Esophagus muscularis mucosa (tissue), 4 donors: ENCODE results near the gene CCNYL1. TPM values are rescaled to one million over a fixed set of nuclear protein-coding genes. Genes with fewer than 3 reads are reported as not detected.
"Not testable (repeated sequence)": the region's sequence is repeated elsewhere in the genome, so short reads cannot be mapped to it uniquely, and the experiment has no call there.

Experiments
- DNase-seq: peaks from one replicate; pipeline ENCODE4 v3.0.0-alpha.2; 2017; ENCODE audit errors: extremely low spot score
- H3K27ac ChIP-seq, 4 donors: fragments of 200-600 bp; sonication (generic); replicated peaks in 1 of 4; 1 replicate in 3 of 4; 2 replicates in 1 of 4; pipeline ENCODE4 v1.5.1; 2016 to 2019; ENCODE audit warnings: mild to moderate bottlenecking in 1 of 4
- H3K27me3 ChIP-seq, 4 donors: fragments of 200-600 bp; sonication (generic); one replicate each; pipeline versions ENCODE4 v1.5.1 to v1.6.0; 2016 to 2019
- H3K36me3 ChIP-seq, 4 donors: fragments of 200-600 bp; sonication (generic); one replicate each; pipeline ENCODE4 v1.5.1; 2016 to 2019
- H3K4me1 ChIP-seq, 4 donors: fragments of 200-600 bp; sonication (generic); one replicate each; pipeline ENCODE4 v1.5.1; 2016 to 2019
- H3K4me3 ChIP-seq, 4 donors: fragments of 200-600 bp; sonication (generic); 1 replicate in 2 of 4; 2 replicates in 2 of 4; pipeline ENCODE4 v1.5.1; 2016 to 2019; ENCODE audit warnings: mild to moderate bottlenecking in 4 of 4, moderate library complexity in 1 of 4
- H3K9me3 ChIP-seq, 4 donors: fragments of 200-600 bp; sonication (generic); 1 replicate in 3 of 4; 2 replicates in 1 of 4; pipeline ENCODE4 v1.5.1; 2016 to 2019
- EP300 ChIP-seq: sonication (generic); formaldehyde crosslinking; IDR thresholded peaks from one replicate; pipeline ENCODE4 v1.6.1; 2017; ENCODE audit warnings: antibody characterized with exemption
- POLR2A ChIP-seq: fragments of 450-650 bp; IDR thresholded peaks from one replicate; pipeline ENCODE4 v1.6.1; 2017; ENCODE audit warnings: antibody characterized with exemption, moderate library complexity, mild to moderate bottlenecking, low read depth
- POLR2AphosphoS5 ChIP-seq, 2 donors: sonication (generic); formaldehyde crosslinking; IDR thresholded peaks; one replicate each; pipeline ENCODE4 v1.6.1; 2017; ENCODE audit warnings: antibody characterized with exemption in 2 of 2
- WGBS: methylation state at CpG from one replicate; pipeline ENCODE4 v1.1.5; 2018; 5-methylcytosine and 5-hydroxymethylcytosine counted together
- intact Hi-C: fragments of 100-400 bp; cut with DNase I; formaldehyde crosslinking; loops from one replicate; pipeline ENCODE4 v1.15.1; 2023
- total RNA-seq, 4 donors: library from RNA; depleted of rRNA; stranded (reverse); fragments of >200 nt; gene quantifications; one replicate each; pipeline versions ENCODE4 v1.1.0 to v1.2.1, GENCODE V29; 2016
- TF ChIP-seq, protein P1 (sequence below), 3 experiments: fragments of 200-600 bp in 2 of 3; fragments of 450-650 bp in 1 of 3; sonication (generic) in 2 of 3; IDR thresholded peaks; one replicate each; pipeline ENCODE4 v1.5.1; 2017 to 2019; ENCODE audit warnings: antibody characterized with exemption in 3 of 3, mild to moderate bottlenecking in 2 of 3, moderate library complexity in 1 of 3

CCNYL1 gene
- total RNA-seq, 4 donors from 2014 or later: 13.5 to 17.4 (median 16.2) TPM

DNA sequence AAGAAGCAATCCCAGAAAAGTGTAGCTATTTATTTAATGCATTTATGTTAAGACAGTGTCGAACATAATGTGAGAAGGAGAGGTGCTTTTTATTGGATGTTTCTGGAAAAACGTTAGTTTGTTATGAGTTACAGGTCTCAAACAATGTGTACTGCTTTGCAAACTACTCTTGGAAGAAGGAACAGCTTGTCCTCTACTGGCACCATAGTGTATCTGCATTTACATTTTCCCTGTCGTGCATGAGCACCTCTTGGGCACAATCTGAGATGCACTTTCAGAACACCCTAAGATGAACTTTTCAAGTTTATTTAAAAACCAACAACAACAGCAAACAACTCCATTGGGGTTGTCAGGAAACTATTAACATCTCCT is 22.8 kb downstream of the CCNYL1 start:
- WGBS: 37% methylated on average over 3 of the region's 3 CpGs
- Histone ChIP-seq H3K36me3 (peaks cover 0 to 36% (median 17%) of the 10 kb centered on the region in 4 donors), H3K4me3 (no peak overlapping the region), H3K4me1 (no peaks in the 10 kb centered on the region), H3K27ac (no peak overlapping the region), H3K27me3 (no peaks in the 10 kb centered on the region), H3K9me3 (no peaks in the 10 kb centered on the region)
- intact Hi-C loops: no loop called here
- no peak for TF ChIP-seq EP300
- TF ChIP-seq POLR2AphosphoS5 (IDR thresholded peaks at IDR 0.05): no peak
- TF ChIP-seq, protein P1, sequence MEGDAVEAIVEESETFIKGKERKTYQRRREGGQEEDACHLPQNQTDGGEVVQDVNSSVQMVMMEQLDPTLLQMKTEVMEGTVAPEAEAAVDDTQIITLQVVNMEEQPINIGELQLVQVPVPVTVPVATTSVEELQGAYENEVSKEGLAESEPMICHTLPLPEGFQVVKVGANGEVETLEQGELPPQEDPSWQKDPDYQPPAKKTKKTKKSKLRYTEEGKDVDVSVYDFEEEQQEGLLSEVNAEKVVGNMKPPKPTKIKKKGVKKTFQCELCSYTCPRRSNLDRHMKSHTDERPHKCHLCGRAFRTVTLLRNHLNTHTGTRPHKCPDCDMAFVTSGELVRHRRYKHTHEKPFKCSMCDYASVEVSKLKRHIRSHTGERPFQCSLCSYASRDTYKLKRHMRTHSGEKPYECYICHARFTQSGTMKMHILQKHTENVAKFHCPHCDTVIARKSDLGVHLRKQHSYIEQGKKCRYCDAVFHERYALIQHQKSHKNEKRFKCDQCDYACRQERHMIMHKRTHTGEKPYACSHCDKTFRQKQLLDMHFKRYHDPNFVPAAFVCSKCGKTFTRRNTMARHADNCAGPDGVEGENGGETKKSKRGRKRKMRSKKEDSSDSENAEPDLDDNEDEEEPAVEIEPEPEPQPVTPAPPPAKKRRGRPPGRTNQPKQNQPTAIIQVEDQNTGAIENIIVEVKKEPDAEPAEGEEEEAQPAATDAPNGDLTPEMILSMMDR (IDR thresholded peaks at IDR 0.05): peak in 2 of 3 experiments; percentile 10 to 34
- TF ChIP-seq POLR2A: no peak
- no peak for DNase-seq

DNA sequence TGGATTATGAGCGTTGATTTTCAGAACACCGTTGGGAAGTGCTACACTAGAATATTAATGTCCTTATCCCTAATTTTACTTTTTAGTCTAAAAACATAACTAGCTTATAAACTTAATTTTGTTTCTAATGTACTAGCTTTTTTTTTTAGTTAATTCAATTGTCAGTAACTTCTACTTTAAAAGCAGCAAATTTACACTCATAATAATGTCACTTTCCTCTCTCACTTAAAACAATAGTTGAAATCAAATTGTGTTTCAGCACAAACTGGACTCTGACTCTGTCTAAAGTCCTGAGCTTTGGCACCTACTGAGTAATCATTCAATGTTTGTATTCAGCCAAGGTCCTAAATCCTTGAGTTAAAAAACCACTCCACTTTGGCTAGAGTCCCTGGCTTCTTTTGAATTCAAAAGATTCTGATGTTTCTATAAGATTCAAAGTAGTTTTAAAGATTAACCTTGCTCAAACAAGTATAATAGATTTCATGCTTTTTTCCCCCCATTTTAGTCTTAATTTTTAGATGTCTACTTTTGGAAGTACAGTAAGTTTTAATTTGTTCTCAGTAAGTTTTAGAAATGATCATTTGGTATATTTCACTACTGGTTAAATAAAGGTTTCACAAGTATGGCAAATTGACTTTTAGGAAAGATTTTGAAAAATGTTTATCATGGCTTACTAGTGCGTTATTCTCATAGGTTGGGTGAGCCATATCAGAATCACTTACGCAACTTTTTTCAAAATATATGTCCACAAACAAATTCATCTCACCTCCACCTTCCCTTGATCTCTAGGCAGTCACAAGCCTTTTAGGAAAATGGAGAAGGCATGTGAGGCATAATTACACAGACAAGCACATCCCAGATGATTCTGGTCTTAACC is 23.4 kb downstream of the CCNYL1 start:
- no peaks in the 10 kb centered on the region for H3K9me3 ChIP-seq
- WGBS: 70% methylated on average over 4 of the region's 4 CpGs
- DNase-seq: no peak
- H3K27me3 ChIP-seq: no peaks in the 10 kb centered on the region
- no peak overlapping the region for H3K4me3 ChIP-seq
- intact Hi-C loops: no loop called here
- no peak overlapping the region for H3K27ac ChIP-seq
- peaks cover 0 to 34% (median 16%) of the 10 kb centered on the region in 4 donors for H3K36me3 ChIP-seq
- no peaks in the 10 kb centered on the region for H3K4me1 ChIP-seq
- TF ChIP-seq POLR2AphosphoS5 (IDR thresholded peaks at IDR 0.05) (no peak), EP300 (no peak), POLR2A (no peak)
- TF ChIP-seq, protein P1 (IDR thresholded peaks at IDR 0.05): no peak

DNA sequence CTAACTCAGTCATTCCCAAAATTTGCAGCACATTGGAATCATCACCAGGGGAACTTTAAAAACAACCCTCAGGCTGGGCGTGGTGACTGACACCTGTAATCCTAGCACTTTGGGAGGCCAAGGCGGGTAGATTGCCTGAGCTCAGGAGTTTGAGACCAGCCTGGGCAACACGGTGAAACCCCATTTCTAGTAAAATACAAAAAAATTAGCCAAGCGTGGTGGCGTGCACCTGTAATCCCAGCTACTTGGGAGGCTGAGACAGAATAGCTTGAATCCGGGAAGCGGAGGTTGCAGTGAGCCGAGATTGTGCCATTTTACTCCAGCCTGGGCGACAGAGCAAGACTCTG is 24.0 kb downstream of the CCNYL1 start:
- WGBS: 83% methylated on average over 9 of the region's 9 CpGs
- DNase-seq, H3K4me3 ChIP-seq, intact Hi-C loops, H3K27me3 ChIP-seq, H3K9me3 ChIP-seq, H3K4me1 ChIP-seq, H3K27ac ChIP-seq: not testable (repeated sequence)
- peaks cover 0 to 28% (median 9%) of the 10 kb centered on the region in 4 donors for H3K36me3 ChIP-seq

DNA sequence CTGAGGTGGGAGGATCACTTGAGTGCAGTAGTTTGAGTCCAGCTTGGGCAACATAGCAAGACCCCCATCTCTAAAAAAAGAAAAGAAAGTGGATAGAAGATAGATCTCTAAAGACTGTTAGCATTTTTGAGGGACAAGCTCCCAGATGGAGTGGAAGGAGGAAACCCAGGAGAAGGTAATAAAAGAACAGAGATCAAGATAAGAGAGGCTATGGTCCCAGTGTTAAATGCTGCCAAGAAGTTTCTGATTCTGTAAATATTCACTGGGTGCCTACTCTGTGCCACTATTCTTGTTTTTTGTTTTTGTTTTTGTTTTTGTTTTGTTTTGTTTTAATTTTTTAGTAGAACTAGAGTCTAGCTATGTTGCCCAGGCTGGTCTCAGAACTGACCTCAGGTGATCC is 32.1 kb downstream of the CCNYL1 start:
- intact Hi-C loops: no loop called here
- H3K36me3 ChIP-seq: peaks cover 0 to 37% (median 23%) of the 10 kb centered on the region in 4 donors

DNA sequence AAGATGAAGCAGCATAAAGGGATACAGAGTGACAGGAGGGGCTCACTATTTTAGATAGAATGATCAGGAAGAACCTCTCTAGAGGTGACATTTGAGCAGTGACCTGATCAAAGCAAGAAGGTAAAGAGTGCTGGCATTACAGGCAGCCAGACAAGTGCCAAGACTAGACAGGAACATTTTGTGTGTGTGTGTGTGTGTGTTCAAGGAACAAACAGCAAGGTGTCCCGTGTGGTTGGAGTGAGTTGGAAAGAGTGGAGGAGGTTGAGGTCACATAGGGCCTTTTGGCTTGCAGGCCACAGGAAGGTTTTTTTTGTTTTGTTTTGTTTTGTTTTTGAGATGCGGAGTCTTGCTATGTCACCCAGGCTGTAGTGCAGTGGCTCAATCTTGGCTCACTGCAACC is 32.6 kb downstream of the CCNYL1 start:
- 66% methylated on average over 2 of the region's 2 CpGs for WGBS
- Histone ChIP-seq H3K36me3 (peaks cover 0 to 38% (median 26%) of the 10 kb centered on the region in 4 donors), H3K4me1 (no peaks in the 10 kb centered on the region), H3K4me3 (no peak overlapping the region), H3K27ac (no peak overlapping the region), H3K27me3 (no peaks in the 10 kb centered on the region), H3K9me3 (no peaks in the 10 kb centered on the region)
- TF ChIP-seq, protein P1 (IDR thresholded peaks at IDR 0.05): no peak
- TF ChIP-seq POLR2AphosphoS5 (IDR thresholded peaks at IDR 0.05) (no peak), POLR2A (no peak), EP300 (no peak)
- no peak for DNase-seq
- intact Hi-C loops: loop anchor here (2.0 kb wide), 1 partner anchor 329 kb away; no protein-coding TSS in a partner anchor

More for the DNA sequence above, 32.1 kb downstream of the CCNYL1 start:
- Histone ChIP-seq H3K9me3 (no peaks in the 10 kb centered on the region), H3K4me3 (no peak overlapping the region), H3K27me3 (no peaks in the 10 kb centered on the region), H3K4me1 (no peaks in the 10 kb centered on the region), H3K27ac (no peak overlapping the region)
- TF ChIP-seq, protein P1 (IDR thresholded peaks at IDR 0.05): no peak
- no peak for TF ChIP-seq POLR2A
- no peak for TF ChIP-seq POLR2AphosphoS5 (IDR thresholded peaks at IDR 0.05)
- no peak for TF ChIP-seq EP300
- DNase-seq: no peak
